Amygdala (tissue), 56 donors: ENCODE results near the gene ARHGAP26.
A peak's percentile ranks its signal among the peaks of the same experiment; 100 is the strongest.

ENCODE experiments used
- DNase-seq, 56 donors: peaks; one replicate each; lab custom pipeline; 2025; lab: John Stamatoyannopoulos, UW

The ARHGAP26 gene

GRCh38 chr5:143064218-143064641, 294.1 kb downstream of the ARHGAP26 start:
- DNase-seq, result no peak

DNA sequence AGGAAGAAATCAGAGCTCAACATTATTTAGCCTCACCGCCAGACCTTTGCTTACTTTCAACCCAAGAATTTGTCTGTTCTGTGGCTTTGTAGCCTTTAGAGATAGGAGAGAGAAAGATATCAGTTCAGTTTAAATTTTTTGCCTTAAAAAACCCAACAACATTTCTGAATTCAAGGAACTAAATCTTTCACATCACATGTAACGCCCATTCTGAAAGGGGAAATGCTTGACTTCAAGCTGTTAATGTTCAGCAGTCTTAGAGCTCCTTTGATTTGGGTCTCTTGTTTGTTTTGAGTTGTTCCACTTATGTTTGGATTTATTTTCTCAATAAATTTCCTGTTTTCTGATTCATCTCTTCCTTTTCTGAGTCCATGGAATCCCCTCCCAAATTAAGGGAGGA, 294.5 kb downstream of the ARHGAP26 start:
- DNase-seq, result no peak

GRCh38 chr5:143065185-143065965, 295.2 kb downstream of the ARHGAP26 start:
- no peak for DNase-seq

DNA sequence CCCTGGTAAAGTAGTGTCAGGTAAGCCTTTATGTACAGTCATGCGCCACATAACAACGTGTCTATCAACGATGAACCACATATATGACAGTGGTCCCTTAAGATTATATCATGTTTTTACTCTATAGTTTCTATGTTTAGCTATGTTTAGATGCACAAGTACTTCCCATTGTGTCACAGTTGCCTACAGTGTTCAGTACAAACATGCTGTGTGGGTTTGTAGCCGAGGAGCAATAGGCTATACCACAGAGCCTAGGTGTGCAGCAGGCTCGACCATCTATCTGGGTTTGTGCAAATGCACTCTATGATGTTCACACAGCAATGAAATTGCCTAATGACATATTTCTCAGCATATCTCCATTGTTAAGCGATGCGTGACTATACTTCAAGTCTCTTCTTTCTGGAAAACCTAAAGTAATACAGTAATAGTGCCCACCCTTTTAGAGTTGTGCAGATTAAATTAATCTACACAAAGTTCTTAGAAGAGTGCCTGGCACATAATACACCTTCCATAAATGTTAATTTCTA, 295.9 kb downstream of the ARHGAP26 start:
- no peak for DNase-seq

- DNase-seq, result no peak
Measured at GRCh38 chr5:143066556-143067281, 296.5 kb downstream of the ARHGAP26 start.

- DNase-seq, result no peak
Measured at GRCh38 chr5:143068712-143069111, 298.5 kb downstream of the ARHGAP26 start.

- DNase-seq, result no peak
Measured at GRCh38 chr5:143071927-143072326, 301.8 kb downstream of the ARHGAP26 start.

- DNase-seq, result no peak
Measured at GRCh38 chr5:143072734-143073133, 302.6 kb downstream of the ARHGAP26 start.

DNA sequence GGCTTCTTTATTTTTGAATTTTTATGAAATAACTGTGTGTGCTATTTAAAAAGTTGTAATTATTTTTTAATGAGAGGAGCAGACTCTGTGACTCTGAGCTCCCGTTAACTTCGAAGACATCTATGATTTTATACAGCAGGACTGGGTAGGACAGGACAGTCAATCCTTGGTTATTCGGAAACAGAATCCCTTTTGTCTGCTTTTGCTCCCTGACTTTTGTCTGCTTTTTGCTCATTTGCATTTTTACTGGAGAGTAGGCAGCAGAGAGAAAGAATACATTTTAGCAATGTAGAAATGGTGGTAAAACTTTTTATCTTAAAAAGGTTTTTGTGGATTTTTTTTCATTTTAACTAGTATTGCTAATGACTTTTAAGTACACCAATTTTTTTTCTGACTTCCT, 303.6 kb downstream of the ARHGAP26 start:
- DNase-seq, result no peak

GRCh38 chr5:143074414-143074996, 304.3 kb downstream of the ARHGAP26 start:
- DNase-seq, result no peak

GRCh38 chr5:143076377-143076776, 306.2 kb downstream of the ARHGAP26 start:
- no peak for DNase-seq

GRCh38 chr5:143077453-143078103, 307.4 kb downstream of the ARHGAP26 start:
- no peak for DNase-seq

- no peak for DNase-seq
Measured at GRCh38 chr5:143078313-143078712, 308.1 kb downstream of the ARHGAP26 start.

GRCh38 chr5:143078971-143079370, 308.8 kb downstream of the ARHGAP26 start:
- no peak for DNase-seq

DNA sequence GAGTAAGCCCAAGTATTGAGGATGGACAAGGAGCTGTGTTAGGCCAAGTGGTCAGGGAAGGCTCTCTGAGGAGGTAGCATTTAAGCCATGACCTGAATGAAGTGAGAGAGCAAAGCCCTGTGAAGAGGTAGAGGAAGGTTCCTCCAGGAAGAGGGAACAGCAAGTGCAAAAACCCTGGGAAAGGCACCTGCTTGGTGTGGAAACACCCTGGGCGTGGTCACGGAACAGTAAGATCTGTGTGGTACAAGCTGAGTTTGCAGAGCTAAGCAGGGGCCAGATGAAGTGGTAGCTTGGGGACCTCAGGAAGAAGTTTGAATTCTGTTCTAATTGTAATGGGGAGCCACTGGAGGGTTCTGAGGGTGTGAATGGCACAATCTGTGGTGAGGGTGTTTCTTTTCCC, 310.2 kb downstream of the ARHGAP26 start:
- no peak for DNase-seq

GRCh38 chr5:143080982-143081381, 310.8 kb downstream of the ARHGAP26 start:
- DNase-seq, result no peak

DNA sequence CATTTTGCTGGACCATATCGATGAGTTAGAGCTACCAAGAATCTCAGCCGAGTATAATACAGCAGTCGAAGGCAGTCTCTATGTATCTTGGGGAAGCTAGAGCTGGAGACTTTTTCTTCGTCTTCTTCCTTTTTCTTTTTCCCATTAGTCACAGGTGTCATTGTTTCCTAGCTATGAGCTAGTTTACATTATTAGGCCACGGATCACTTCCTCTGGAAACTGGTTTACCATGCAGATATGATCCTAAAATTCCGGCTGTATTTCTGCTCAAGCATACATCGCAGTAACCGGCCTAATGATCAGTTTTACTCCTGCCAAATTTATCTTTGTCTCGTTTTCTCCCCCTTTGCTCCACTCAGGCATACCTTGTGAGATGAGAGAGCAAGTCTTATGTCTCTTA, 312.8 kb downstream of the ARHGAP26 start:
- DNase-seq, result no peak

GRCh38 chr5:143084407-143084806, 314.2 kb downstream of the ARHGAP26 start:
- peak in 9 of 56 donors; percentile 3 to 47 (median 18) for DNase-seq

DNA sequence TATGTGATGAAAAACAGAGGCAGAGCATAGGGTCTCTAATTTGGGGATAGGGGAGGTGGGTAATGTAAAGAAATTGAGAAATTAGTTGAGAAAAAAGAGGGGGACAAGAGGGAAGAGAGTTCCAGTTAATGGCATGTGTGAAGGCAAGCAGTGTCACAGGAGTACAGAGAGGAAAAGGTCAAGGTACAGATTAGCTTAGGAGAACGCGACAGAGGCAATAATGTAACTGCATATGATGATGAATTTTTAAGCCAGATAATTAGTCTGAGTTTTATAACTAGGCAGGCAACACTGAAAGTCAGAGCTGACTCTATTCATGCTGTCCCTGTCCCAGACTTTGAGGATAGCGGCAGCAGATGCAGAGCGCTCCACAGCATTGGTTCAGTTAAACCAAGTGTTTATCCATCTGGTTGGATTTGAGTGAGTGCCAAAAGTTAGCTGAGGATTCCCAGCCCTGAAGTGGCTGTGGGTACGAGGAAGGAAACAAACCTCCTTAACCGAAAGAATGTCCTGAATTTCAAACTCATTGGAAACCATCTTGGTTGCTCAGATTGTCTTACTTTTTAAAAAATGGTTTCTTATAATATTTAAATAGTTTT, 315.2 kb downstream of the ARHGAP26 start:
- DNase-seq, result peak in 5 of 56 donors; percentile 4 to 14 (median 10)

- DNase-seq, result no peak
Measured at GRCh38 chr5:143086546-143086907, 316.4 kb downstream of the ARHGAP26 start.
